GM19463 (cell line): ENCODE measurements around the gene TSPAN16.

Experiments
- ATAC-seq: cut with Tn5 transposase; IDR thresholded peaks from one replicate; pipeline ENCODE4 v1.9.1; 2021; ENCODE audit warnings: mild to moderate bottlenecking, moderate library complexity; ENCODE audit not compliant: unreplicated experiment

The TSPAN16 gene

DNA sequence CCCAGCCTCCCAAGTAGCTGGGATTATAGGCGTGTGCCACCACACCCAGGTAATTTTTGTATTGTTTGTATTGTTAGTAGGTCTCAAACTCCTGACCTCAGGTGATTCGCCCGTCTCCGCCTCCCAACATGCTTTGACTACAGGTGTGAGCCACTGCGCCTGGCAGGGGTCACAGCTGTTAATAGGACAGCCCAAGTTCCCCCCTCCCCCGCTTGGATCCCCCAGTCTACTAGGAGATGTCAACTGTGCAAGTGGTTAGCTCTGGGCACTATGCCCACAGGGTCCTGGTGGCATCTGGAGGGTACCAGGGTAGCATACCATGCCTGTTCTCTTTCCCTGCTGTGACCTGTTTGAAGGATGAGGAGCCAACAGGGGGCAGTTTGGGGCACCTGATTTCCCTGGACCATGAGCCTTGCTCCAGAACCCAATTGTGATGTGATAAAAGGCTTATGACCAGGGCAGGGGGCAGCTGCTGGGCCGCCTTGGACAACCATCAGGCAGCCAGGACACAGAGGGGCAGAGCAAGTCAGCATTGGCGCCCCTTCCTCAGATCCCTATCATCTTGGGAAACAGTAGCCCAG, at the start of gene TSPAN16:
Gene TSPAN16, plus strand, starts transcription at position 496 of the 581 bp plus-strand sequence. CDS start 138 bp downstream, outside the sequence.
- no peak for ATAC-seq

GRCh38 chr19:11246941-11247340, 49.0 kb upstream of the TSPAN16 start:
- ATAC-seq: no peak

GRCh38 chr19:11247391-11247790, 48.6 kb upstream of the TSPAN16 start:
- ATAC-seq: no peak

DNA sequence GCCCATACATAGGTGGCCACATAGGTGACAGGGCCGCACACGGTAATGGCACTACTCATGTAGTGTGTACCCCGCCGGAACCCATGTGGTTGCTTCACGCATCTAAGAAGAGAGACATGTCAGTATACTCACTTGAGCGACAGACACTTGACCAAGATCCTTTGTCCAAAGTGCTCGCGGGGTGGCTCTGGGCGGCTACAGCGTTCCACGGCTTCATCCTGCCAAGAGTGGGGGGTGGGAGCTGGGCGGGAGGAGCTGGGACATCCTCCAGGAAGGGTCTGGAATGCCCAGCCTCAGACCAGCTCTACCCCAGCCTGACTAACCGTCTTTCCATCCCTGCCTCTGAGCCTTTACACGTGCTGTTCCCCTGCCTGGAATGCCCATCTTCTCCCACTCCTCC, 48.0 kb upstream of the TSPAN16 start:
- ATAC-seq: no peak

DNA sequence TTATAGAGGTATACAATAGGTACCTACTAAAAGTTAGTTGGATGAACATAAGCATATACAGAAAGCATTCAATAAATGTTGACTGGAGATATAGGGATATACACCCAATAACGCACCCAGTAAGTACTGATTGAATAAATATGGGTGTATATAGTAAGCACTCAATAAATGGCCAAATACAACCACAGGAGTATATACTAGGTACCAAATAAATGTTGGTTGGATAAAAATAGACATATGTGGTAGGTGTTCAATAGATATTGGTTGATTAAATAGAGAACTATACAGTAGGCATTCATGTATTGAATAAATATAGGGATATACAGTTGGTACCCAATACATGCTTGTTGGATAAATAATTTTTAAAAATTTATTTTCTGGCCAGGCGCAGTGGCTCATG, 47.1 kb upstream of the TSPAN16 start:
- ATAC-seq: no peak

- ATAC-seq: no peak
Measured at GRCh38 chr19:11251217-11251616, 44.7 kb upstream of the TSPAN16 start.

DNA sequence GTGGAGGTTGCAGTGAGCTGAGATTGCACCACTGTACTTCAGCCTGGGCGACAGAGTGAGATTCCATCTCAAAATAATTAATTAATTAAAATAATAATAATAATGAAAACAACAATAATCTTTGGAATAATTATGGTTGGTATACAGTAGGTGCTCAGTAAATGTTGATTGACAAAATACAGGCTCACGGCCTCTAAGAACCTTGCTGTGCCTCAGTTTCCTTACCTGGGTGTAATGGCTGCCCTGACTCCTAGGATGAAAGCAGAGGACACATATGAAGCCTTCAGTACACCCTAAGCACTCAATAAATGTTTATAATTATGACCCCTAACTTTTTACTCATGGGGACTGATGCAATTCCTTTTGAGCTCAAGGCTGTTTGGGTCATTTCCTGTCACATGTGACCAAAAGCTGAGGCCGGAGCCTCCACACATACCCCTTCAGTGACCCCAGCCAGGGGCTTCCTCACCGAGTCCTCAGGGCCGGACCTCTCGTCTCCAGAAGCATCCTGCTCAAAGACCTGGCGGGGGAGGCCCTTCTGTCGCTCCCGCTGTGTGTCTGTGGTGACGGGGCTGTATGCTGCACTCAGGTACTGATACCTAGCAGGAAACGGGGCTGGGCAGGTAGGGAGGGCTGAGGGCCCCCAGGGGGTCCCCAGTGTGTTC, 44.2 kb upstream of the TSPAN16 start:
- no peak for ATAC-seq

GRCh38 chr19:11252665-11253355, 43.1 kb upstream of the TSPAN16 start:
- no peak for ATAC-seq

DNA sequence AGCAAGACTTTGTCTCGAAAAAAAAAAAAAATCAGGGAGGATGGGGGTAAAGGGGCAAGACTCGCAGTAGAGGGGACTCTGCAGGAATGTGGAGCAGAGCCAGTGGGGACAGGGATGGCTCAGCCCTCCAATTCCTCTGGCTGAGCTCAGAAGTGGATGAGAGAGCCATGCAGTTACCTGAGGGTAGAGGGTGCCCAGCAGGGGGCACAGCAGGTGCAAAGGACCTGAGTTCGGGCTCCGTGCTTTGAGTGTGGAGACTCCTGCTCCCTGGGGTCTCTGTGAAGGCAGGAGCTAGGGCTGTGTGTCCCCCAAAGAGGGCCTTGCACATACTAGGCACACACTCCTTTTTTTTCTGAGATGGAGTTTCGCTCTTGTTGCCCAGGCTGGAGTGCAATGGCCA, 41.3 kb upstream of the TSPAN16 start:
- no peak for ATAC-seq

- no peak for ATAC-seq
Measured at GRCh38 chr19:11256189-11256588, 39.8 kb upstream of the TSPAN16 start.

DNA sequence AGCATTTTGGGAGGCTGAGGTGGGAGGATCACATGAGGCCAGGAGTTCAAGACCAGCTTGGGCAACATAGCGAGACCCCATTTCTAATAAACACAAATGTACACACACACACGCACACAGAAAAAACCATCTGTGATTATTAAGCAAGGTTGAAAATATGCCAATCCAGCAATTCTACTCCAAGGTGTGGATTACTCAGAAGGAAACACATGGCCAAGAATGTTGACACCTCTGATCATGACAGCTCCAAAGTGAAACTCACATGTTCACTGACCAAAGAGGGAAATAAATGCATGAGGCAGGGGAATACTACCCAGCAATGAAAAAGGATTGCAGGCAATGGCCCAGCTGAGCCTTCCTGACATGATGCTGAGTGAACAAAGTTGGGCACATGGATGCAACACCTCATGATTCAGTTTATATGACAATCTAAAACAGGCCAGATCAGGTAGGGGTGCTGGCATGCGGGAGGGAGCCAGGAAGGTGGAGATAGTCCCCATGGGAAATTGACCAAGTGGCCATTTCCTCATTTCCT, 38.0 kb upstream of the TSPAN16 start:
- no peak for ATAC-seq

DNA sequence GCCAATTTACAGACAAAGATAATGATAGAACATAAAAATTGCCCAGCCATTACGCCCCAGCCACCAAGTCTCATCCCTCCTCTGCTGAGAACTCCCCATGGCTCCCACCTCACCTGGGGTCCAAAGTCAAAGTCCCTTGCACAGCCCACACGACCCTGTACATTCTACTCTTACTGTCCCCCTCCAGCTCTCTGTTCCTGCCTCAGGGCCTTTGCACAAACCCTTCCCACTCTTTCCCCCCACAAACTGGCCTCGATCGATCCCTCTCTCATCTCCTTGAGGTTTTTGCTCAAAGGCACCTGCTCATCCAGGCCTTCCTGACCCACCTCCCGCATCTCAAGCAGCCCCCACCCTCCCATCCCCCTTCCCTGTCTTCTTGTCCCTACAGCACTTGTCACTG, 35.0 kb upstream of the TSPAN16 start:
- no peak for ATAC-seq

DNA sequence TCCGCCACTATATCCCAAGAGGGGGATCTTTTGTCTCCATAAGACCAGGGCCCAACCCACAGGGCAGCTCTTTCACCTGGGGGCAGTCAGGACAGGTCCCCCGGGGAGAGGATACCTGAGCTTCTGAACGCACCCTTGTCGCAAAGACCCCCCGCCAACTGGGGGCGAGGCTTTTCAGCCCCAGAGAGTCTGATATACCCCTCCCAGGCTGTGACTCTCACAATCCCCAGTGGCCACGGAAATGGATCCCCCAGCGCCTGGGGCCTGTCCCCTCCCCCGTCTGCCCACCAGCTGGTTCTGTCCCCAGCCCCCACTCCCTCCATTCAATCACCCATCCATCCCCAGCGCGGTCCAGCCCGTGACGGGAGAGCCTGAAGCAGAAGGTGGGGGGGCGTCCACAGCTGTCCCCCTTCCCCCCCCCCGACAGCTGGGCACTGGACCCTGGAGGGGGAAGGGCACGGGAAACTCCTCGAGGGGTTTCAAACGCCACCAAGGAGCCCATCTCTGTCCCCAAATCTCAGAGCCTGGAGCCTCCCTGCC, 34.5 kb upstream of the TSPAN16 start:
- ATAC-seq: no peak

DNA sequence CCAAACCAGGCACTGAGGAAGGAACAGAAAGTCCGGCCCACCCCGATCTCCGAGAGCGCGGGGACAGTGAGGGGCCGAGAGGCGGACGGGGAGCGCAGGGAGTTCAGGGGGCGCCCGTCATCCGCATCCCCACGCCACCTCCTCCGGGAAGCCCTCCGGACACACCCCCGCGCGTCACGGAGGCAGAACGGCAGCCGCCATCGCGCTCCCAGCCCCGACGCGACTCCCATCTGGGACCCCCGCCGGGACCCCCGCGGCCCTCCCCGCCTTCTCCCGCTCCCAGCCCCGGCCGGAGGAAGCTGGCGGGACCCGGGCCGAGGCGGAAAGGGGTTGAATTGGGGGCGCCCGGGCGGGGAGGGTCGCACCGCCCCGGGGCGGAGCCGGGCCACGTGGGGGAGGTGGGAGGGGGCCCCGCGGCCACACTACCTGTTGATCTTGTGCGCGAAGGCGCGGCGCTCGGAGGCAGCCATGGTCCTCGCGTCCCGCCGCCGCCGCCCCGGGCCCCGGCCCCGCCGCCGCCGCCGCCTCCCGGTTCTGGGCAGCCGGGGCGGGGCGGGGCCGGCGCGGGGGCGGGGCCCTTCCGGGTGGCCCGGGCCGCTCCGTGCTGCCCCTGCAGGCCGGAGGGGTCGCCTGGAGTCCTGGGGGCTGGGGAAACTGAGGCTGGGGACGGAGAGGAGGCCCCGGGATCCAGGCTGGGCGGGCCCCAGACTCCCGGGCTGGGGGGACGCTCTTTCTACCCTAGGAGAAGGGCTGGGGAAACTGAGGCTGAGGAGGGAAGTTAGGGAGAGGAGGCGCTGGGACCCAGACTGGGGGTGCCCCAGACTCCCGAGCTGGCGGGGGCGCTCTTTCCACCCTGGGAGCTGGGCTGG, 33.8 kb upstream of the TSPAN16 start, which contains the start of gene DOCK6:
Gene DOCK6, minus strand, starts transcription at position 554 of the 869 bp plus-strand sequence. Its CDS starts 84 bp downstream, at position 470.
- ATAC-seq: no peak

GRCh38 chr19:11263726-11264125, 32.2 kb upstream of the TSPAN16 start:
- no peak for ATAC-seq

DNA sequence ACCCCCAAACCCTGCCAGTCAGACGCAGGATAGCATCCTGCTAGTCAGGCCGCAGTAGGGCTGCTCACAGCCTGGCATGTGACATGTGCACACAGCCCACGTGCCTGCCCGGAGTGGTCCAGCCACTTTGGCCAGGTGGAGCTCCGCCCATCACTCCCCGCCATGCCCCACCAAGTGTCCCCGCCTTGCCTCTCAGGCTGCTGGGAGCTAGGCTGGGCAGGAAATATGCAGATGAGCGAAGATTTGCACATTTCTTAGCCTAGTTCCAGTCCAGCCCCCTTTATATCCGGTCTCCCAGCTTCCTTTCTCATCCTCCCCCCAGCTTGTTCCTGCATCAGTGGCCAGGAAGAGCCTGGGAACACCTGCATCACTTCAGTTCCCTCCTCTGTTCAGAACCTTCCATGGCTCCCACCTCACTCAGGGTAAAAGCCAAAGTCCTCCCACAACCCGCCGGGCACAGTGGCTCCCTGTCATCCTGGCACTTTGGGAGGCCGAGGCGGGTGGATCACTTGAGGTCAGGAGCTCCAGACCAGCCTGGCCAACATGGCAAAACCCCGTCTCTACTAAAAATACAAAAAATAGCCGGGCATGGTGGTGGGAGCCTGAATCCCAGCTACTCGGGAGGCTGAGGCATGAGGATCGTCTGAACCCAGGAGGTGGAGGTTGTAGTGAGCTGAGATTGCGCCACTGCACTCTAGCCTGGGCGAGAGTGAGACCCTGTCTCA, 31.3 kb upstream of the TSPAN16 start:
- ATAC-seq: no peak

DNA sequence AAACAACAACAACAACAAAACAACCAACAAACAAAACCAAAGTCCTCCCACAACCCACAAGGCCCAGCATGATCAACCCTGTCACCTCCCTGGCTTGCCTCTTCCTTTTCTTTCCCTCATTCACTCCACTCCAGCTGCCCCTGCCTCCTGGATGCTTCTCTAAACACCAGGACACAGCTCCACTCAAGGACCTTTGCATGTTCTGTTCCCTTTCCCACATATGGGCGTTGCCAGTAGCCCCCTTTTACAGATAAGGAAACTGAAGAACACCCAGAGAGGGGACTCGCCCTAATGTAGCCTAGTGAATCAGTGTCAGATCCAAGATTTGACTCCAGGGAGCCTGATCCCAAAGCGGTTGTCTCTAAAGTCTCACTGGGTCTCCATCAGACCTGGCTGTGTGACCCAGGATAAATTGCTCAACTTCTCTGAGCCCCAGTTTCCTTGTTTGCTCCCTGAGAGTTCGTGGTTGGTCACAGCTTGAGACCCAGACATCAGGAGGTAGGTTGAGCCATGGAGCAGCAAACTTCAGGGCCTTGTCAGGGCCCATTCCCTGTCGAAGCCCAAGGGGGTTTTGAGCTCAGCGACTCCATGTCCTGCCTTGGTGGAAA, 30.7 kb upstream of the TSPAN16 start:
- no peak for ATAC-seq

- no peak for ATAC-seq
Measured at GRCh38 chr19:11265785-11266236, 30.1 kb upstream of the TSPAN16 start.

- no peak for ATAC-seq
Measured at GRCh38 chr19:11267316-11268085, 28.5 kb upstream of the TSPAN16 start.
